HG02885 (cell line): ENCODE data around the gene LDLRAD4.

Experiments
- ATAC-seq: cut with Tn5 transposase; IDR thresholded peaks from one replicate; pipeline ENCODE4 v1.9.1; 2021; ENCODE audit warnings: mild to moderate bottlenecking; ENCODE audit not compliant: unreplicated experiment, poor library complexity

LDLRAD4 gene

DNA sequence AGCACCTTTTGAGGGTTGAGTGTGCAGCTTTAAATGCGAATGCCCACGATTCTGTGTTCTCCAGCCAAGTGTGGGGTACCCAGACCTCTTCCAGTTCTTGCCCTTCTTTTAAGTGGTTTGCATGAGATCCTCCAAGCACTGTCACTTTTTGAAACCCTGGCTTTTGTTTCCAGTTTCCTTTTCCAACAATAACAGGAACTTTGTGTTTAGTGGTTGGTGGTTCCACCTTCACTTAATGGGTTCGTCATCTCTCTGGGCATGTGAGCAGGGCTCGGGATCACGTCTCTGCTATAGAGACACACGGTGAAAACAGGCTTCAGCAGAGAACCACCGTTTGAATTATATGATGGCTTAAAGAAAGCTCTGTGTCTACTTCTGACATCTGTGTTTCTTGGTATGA is 197.6 kb downstream of the LDLRAD4 start:
- no peak for ATAC-seq

- no peak for ATAC-seq
These were observed 198.3 kb downstream of the LDLRAD4 start for GRCh38 chr18:13416848-13417247.

GRCh38 chr18:13418013-13418710 is 199.6 kb downstream of the LDLRAD4 start:
- ATAC-seq, result no peak

DNA sequence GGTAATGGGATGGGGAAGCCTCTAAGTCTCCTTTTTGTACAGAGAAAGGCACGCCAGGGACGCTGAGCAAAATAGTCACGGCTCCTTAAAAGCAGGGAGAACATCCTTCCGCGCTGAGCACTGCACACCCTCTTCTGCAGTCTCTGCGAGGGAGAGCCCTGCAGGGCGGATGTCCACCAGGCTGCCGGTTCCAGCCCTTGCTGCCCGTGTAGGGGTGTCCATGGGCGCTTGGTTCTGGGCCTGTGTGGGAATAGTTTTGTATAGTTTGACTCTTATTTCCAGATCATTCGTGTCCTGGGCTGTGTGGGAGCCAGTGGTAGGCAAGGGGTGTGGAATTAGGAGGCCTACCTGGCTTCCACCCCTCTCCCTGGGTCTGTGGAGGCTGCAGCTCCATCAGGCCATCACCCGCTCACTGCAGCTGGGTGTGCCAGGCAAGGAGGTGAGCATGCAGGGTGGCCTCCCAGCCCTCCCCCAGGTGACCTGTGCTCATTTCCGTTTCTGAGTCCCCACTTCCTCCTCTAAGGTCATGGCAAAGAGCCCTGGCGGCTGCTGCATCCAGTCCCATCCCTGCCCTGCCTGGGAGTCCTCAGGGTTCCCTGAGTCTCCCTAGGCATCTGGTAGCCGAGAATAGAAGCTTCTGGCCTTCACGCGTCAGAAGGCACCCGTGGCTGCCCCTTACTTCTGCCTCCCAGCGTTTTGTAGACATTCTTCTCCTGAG is 202.6 kb downstream of the LDLRAD4 start:
- no peak for ATAC-seq

DNA sequence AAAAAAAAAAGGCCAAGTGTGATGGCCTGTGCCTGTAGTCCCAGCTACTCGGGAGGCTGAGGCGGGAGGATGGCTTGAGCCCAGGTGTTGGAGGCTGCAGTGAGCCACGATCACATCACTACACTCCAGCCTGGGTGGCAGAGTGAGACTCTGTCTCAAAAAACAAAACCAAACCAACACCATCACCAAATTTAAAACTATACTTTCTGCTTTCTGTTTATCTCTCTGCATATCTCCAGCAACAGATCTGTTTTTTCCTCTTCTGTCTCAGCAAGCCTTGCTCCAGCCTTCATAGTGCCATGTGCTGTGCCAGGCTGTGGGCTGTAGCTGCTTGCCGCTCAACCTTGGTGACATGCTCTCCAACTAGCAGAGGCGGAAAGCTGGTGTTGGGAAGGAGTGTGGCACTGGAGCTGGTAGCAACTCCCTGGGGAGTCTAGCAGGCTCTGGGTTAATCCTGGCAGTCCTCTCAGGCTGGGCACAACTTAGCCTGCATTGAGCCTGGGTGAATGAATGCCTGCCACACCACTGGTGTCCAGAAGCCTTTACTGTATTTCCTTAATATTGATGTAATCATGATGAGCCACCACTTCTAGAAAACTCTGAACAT is 204.1 kb downstream of the LDLRAD4 start:
- no peak for ATAC-seq

DNA sequence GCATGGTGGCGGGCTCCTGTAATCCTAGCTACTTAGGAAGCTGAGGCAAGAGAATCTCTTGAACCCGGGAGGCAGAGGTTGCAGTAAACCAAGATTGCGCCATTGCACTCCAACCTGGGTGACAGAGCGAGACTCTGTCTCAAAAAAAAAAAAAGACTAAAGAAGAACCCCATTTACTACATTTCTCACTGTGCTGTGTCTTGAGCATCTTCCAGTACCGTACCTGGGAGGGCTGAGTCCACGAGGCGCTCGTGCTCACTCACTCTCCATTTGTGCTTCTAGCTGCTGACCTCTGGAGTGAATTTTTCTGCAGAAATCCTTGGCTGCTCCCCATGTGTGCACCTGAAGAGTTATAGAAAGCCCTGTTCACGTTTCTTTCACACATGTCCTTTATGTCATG is 204.8 kb downstream of the LDLRAD4 start:
- ATAC-seq, result no peak

DNA sequence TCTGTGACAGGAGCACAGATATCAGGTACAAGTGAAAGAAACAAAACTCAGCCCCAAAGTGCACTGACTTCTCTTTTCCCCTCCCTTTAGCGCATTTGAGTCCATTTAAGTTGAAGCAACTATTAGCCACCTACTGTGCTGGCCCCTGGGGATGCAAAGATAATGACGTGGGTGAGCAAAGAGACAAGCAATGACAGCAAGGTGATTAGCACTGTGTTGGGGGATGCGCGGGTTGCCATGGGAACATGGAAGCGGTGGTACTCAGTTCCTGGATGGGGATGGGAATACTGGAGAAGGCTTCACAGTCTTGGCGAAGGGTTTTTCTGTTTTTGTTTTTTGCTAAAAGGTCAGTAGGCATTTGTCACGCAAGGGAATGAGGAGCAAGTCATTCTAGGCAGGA is 205.8 kb downstream of the LDLRAD4 start:
- no peak for ATAC-seq

DNA sequence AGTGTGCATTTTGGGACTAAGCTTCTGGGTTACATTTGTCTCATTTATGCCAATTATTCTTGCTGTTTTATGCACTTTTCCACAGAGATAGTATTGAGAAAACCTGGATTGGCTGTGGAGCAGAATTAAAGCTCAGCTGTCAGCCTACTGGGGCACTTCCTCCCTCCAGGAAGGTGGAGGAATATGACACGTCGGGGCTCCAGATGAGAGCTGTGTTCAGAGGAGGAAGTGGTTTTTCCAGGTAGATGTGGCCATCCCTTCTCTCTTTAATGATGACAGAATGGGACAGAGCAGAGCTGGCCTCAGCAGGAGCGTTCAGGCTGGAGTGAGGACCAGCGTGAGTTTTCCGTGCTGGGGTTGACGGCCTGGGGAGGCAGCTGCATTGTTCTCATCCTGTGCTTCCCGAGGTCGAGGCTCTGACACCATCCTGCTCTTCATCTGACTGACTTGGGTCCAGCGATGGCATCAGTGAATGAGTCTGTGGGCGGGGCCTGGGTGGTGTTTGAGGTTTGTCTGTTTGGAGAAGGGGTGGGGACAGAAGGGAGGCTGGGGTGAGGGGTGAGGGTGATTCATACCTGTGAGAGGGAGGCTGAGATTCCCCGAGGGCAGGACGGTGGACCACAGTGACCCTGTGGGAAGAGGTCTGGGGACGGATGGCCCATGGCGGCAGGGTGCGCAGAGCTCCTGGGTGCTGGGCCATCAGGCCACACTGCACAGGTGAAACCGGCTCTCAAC is 207.0 kb downstream of the LDLRAD4 start:
- ATAC-seq, result no peak

DNA sequence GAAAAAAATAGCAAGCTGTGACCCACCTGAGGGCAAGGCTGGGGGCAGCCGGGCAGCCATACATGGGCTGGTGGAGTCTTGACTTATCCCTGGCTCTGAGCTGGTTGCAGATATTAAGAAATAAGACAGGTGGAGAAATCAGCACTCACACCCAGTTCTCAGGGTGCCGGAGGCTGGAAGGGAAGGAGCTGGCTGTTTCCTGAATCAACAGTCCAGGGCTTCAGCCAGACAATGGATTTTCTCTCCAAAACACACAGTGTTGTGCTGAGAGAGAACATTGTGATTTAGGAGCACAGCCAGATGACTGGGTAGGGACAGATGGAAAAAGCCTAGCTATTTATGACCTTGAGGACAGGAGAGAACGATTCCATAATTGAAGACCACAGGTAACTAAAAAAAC is 208.8 kb downstream of the LDLRAD4 start:
- ATAC-seq, result no peak

GRCh38 chr18:13428319-13428718 is 209.8 kb downstream of the LDLRAD4 start:
- ATAC-seq, result no peak

GRCh38 chr18:13429016-13429415 is 210.5 kb downstream of the LDLRAD4 start:
- ATAC-seq, result no peak

GRCh38 chr18:13429884-13430510 is 211.4 kb downstream of the LDLRAD4 start:
- ATAC-seq, result no peak

- ATAC-seq, result no peak
These were observed 212.1 kb downstream of the LDLRAD4 start for GRCh38 chr18:13430663-13431062.

DNA sequence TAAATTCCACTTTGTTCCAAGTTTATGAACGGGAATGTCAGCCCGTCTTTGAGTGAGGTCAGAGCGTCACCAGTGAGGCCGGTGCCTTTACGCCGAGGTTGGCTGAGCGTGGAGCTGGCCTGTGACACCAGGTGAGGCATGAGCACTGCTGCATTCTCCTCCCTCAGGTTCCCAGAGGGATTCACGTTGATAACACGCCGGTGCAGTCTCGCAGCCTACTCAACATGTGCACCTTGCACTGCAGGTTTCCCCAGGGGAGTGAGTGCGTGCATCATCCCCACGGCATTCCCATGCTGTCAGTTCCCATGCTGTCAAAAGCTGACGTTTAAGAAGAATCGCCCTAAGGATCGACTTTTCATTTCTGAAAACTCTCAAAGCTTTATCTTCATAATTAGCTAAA is 213.3 kb downstream of the LDLRAD4 start:
- no peak for ATAC-seq

GRCh38 chr18:13433125-13433524 is 214.6 kb downstream of the LDLRAD4 start:
- ATAC-seq, result no peak

- ATAC-seq, result no peak
These were observed 215.1 kb downstream of the LDLRAD4 start for GRCh38 chr18:13433685-13434084.

DNA sequence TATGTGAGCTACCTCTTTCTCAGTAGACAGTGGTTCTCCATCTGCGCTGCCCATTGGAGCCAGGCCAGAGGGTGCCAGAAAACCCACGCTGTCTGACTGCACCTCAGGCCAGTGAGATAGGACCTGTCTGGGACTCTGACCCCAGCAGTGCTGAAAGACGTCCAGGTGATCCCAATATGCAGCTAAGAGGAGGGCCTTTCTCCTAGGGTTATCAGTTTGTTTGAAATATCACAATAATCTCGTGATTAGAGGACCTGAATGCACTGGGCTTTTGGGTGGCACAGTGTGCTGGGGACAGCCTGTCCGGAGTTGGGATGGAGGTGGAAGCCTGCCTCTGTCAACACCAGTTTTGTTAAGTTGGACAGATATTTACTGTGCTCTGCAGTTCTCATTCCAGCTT is 216.3 kb downstream of the LDLRAD4 start:
- no peak for ATAC-seq

DNA sequence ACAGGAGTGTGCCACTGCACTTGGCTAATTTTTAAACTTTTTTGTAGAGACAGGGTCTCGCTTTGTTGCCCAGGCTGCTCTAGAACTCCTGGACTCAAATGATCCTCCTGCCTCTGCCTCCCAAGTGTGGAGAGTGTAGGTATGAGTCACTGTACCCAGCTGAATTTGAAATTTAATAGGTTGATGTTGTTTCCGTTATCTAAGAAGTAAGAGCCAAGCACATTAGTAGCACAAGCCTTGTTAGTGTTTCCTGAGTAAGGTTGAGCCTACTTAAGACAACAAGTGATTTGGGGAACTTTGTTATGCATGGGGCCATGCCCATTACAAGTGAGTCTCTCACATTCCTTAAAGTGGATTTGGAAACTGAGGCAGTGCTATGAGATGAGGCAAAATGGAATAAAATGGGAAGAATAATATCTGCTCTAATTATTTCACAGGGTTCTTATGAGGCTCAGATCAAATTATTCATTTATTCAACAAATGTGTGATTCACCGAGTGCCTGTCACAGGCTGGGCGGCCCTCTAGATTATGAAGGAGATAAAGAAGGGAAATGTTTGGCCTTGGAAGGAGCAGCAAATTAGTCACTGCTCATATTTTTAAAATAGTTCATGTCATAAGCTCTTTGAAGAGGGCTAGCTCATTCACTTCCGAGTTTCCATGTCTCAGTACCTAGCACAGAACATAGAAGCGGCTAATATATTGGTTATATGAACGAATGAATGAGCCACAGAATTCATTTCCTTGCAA is 217.2 kb downstream of the LDLRAD4 start:
- no peak for ATAC-seq

- ATAC-seq, result no peak
These were observed 218.0 kb downstream of the LDLRAD4 start for GRCh38 chr18:13436576-13436975.

- no peak for ATAC-seq
These were observed 218.5 kb downstream of the LDLRAD4 start for GRCh38 chr18:13437034-13437433.
